Sigmoid colon (tissue), 7 donors: ENCODE data around the gene MUC6. TPM values are rescaled to one million over a fixed set of nuclear protein-coding genes. Genes with fewer than 3 reads are reported as not detected.

Experiments
- DNase-seq: peaks from one replicate; pipeline ENCODE4 v3.0.0-alpha.2; 2019
- H3K27ac ChIP-seq, 4 donors: fragments of 200-600 bp; sonication (generic); one replicate each; pipeline ENCODE4 v1.5.1; 2016 to 2019; ENCODE audit warnings: mild to moderate bottlenecking in 1 of 4
- H3K27me3 ChIP-seq, 3 donors: fragments of 200-600 bp; sonication (generic); one replicate each; pipeline ENCODE4 v1.5.1; 2019; ENCODE audit warnings: mild to moderate bottlenecking in 1 of 3
- H3K36me3 ChIP-seq, 4 donors: fragments of 200-600 bp; sonication (generic); one replicate each; pipeline ENCODE4 v1.5.1; 2016 to 2019
- H3K4me1 ChIP-seq, 4 donors: fragments of 200-600 bp; sonication (generic); one replicate each; pipeline ENCODE4 v1.5.1; 2017 to 2019
- H3K4me3 ChIP-seq, 4 donors: fragments of 200-600 bp; sonication (generic); one replicate each; pipeline ENCODE4 v1.5.1; 2017 to 2019; ENCODE audit warnings: mild to moderate bottlenecking in 2 of 4, moderate library complexity in 1 of 4
- H3K9me3 ChIP-seq, 4 donors: fragments of 200-600 bp in 3 of 4; sonication (generic) in 3 of 4; one replicate each; pipeline versions ENCODE4 v1.5.1 to v1.6.1; 2013 to 2019
- CTCF ChIP-seq, 4 experiments: fragments of 450-650 bp in 3 of 4; fragments of 200-600 bp in 1 of 4; IDR thresholded peaks; one replicate each; pipeline ENCODE4 v1.5.1; 2016 to 2019; ENCODE audit warnings: antibody characterized with exemption in 4 of 4, mild to moderate bottlenecking in 3 of 4, moderate library complexity in 2 of 4
- EP300 ChIP-seq, 4 donors: sonication (generic); formaldehyde crosslinking; IDR thresholded peaks; one replicate each; pipeline ENCODE4 v1.6.1; 2017; ENCODE audit warnings: antibody characterized with exemption in 4 of 4
- POLR2A ChIP-seq, 2 donors: fragments of 450-650 bp; IDR thresholded peaks; one replicate each; pipeline ENCODE4 v1.6.1; 2016; ENCODE audit warnings: antibody characterized with exemption in 2 of 2, mild to moderate bottlenecking in 2 of 2, moderate library complexity in 2 of 2
- POLR2AphosphoS5 ChIP-seq, 4 donors: sonication (generic); formaldehyde crosslinking; IDR thresholded peaks; one replicate each; pipeline ENCODE4 v1.6.1; 2017; ENCODE audit warnings: antibody characterized with exemption in 4 of 4
- WGBS, 2 donors: extraction: QIAGEN DNeasy Blood & Tissue Kit; methylation state at CpG; one replicate each; pipeline ENCODE4 v1.1.7; 2013; 5-methylcytosine and 5-hydroxymethylcytosine counted together
- intact Hi-C: fragments of 100-400 bp; cut with DNase I; formaldehyde crosslinking; loops from one replicate; pipeline ENCODE4 v1.15.1; 2023
- polyA plus RNA-seq, 3 donors: library from polyadenylated mRNA; stranded (reverse); fragments of 200-250 nt; gene quantifications; one replicate each; pipeline ENCODE4 v1.2.3, GENCODE V29; 2013
- total RNA-seq, 4 donors: library from RNA; depleted of rRNA; stranded (reverse); fragments of >200 nt; gene quantifications; one replicate each; pipeline ENCODE4 v1.1.0, GENCODE V29; 2016
- donor health status: healthy with polysubstance abuse.
- donor health status: Bipolar disorder and iron deficiency.
- donor health status: healthy.

MUC6 gene
- total and polyA plus RNA-seq, 7 donors: under 0.01 to 0.04 TPM; not detected in 5

- 94 to 95% methylated on average over 38 of the region's 38 CpGs for WGBS, 2 donors
- H3K27ac ChIP-seq: no peak overlapping the region
- H3K4me3 ChIP-seq: no peak overlapping the region
- H3K36me3 ChIP-seq: peaks cover 5 to 82% (median 35%) of the 10 kb centered on the region in 4 donors
- no peak for DNase-seq
- H3K27me3 ChIP-seq: no peaks in the 10 kb centered on the region
- no peaks in the 10 kb centered on the region for H3K9me3 ChIP-seq
- intact Hi-C loops: no loop called here
- no peak for TF ChIP-seq CTCF (IDR thresholded peaks at IDR 0.05)
- TF ChIP-seq EP300 (IDR thresholded peaks at IDR 0.05): no peak
- TF ChIP-seq POLR2A (IDR thresholded peaks at IDR 0.05): no peak
- TF ChIP-seq POLR2AphosphoS5 (IDR thresholded peaks at IDR 0.05): no peak
- no peaks in the 10 kb centered on the region for H3K4me1 ChIP-seq
These were observed 35.9 kb downstream of the MUC6 start for GRCh38 chr11:1000357-1001278.

- no peaks in the 10 kb centered on the region for H3K9me3 ChIP-seq
- DNase-seq: no peak
- no peak overlapping the region for H3K4me3 ChIP-seq
- WGBS, 2 donors: 80 to 90% methylated on average over 10 of the region's 10 CpGs
- H3K27ac ChIP-seq: no peak overlapping the region
- TF ChIP-seq POLR2AphosphoS5 (IDR thresholded peaks at IDR 0.05) (no peak), CTCF (IDR thresholded peaks at IDR 0.05) (no peak), EP300 (IDR thresholded peaks at IDR 0.05) (no peak), POLR2A (IDR thresholded peaks at IDR 0.05) (no peak)
- H3K4me1 ChIP-seq: no peaks in the 10 kb centered on the region
- H3K36me3 ChIP-seq: peaks cover 18 to 80% (median 37%) of the 10 kb centered on the region in 4 donors
- H3K27me3 ChIP-seq: no peaks in the 10 kb centered on the region
- intact Hi-C loops: no loop called here
These were observed 37.5 kb downstream of the MUC6 start for GRCh38 chr11:999009-999408.

GRCh38 chr11:997907-998306 lies 38.6 kb downstream of the MUC6 start:
- DNase-seq: no peak
- 93 to 94% methylated on average over 14 of the region's 14 CpGs for WGBS, 2 donors
- no peak overlapping the region for H3K4me3 ChIP-seq

GRCh38 chr11:996681-997080 lies 39.8 kb downstream of the MUC6 start:
- 84 to 92% methylated on average over 10 of the region's 10 CpGs for WGBS, 2 donors
- intact Hi-C loops: no loop called here
- H3K36me3 ChIP-seq: peaks cover 36 to 80% (median 43%) of the 10 kb centered on the region in 4 donors
- H3K4me3 ChIP-seq: no peak overlapping the region
- H3K27me3 ChIP-seq: no peaks in the 10 kb centered on the region
- no peak for TF ChIP-seq POLR2AphosphoS5 (IDR thresholded peaks at IDR 0.05)
- TF ChIP-seq POLR2A (IDR thresholded peaks at IDR 0.05): no peak
- TF ChIP-seq EP300 (IDR thresholded peaks at IDR 0.05): no peak
- TF ChIP-seq CTCF (IDR thresholded peaks at IDR 0.05): no peak
- H3K27ac ChIP-seq: no peak overlapping the region
- H3K9me3 ChIP-seq: no peaks in the 10 kb centered on the region
- DNase-seq: no peak
- H3K4me1 ChIP-seq: no peaks in the 10 kb centered on the region

More at GRCh38 chr11:997907-998306, 38.6 kb downstream of the MUC6 start:
- Histone ChIP-seq H3K27ac (no peak overlapping the region), H3K27me3 (no peaks in the 10 kb centered on the region), H3K4me1 (no peaks in the 10 kb centered on the region), H3K36me3 (peaks cover 29 to 80% (median 45%) of the 10 kb centered on the region in 4 donors), H3K9me3 (no peaks in the 10 kb centered on the region)
- intact Hi-C loops: no loop called here
- TF ChIP-seq CTCF (IDR thresholded peaks at IDR 0.05) (no peak), POLR2AphosphoS5 (IDR thresholded peaks at IDR 0.05) (no peak), POLR2A (IDR thresholded peaks at IDR 0.05) (no peak), EP300 (IDR thresholded peaks at IDR 0.05) (no peak)
